NCI-H2081 treated with DMSO at 0.1 percent for 48 hours (cell line): Measurements from ENCODE around the gene LRRTM4.

ENCODE experiments used
- DNase-seq: peaks from one replicate; lab custom pipeline; 2025; lab: John Stamatoyannopoulos, UW

Gene LRRTM4

GRCh38 chr2:76985387-76986136, 536.6 kb downstream of the LRRTM4 start:
- no peak for DNase-seq

- no peak for DNase-seq
Measured at GRCh38 chr2:76984359-76984758, 537.8 kb downstream of the LRRTM4 start.

DNA sequence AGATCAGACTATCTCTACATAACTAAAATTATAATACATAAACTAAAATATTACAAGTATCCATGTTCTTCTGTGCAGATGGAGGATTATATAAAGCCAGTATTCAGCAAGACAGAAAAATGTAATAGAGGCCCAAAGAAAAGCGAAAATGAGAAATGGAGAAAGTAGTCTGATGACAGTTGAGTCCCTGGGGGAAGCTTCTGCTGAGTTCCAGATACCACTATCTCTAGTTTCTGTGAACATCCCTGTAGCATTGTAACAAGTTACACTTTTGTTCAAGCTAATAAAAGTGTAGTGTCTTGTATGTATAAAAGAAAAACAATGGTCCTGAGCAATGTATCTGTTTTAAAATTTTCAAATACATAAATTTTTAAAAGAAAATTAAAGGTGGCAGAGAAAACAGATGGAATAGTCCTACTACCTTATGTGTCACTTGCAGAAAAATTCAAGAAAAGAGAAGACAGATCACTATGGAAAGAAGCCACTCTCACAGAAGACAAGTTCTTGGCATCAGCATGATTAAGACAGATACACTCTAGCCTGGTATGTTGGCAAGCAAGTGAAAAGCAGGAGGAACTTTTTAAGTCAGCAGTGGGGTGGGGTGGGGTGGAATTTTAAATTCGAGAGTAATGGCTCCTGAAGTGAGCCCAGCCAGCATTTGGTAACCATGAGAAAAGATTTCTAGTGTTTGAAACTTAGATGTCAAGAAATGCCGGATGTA, 541.9 kb downstream of the LRRTM4 start:
- no peak for DNase-seq

DNA sequence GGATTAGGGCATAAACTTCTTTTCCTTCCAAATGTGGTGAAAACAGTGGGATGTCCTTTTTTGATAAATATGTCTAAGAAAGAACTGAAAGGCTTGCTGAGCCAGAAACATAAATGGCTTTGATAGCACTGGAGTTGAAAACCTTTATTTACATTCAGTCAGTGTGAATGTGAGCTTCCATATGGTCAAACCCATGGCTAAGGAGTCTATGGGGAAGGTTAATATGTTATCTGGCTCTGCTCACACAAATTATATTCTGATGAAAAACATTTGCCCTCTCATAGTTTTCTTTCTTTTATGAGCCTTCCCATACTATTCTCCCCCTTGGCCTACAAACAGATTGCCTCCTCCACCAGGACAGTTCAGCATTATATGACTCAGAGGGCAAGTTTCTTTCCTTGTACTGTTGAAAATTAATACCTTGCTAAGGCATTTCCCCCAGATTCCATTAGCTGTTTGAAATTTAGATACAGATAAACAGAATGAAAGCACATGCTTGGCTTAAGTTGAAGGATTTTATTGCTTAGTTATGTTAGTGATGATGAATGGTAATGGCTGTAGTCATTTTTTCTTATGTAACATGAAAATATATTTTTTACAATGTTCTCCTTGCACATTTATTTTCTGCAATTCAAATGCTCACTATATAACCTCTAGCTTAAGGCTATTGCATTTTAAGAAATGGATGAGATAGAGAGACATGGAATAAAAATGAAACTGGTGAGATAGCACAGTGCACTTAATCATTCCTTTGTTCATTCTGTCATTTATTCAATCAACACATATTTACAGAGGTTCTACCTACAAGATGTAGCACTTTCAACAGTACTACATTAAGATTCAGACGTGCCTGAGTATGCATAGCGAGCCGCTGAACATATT, 544.1 kb downstream of the LRRTM4 start:
- no peak for DNase-seq

- no peak for DNase-seq
Measured at GRCh38 chr2:76975752-76976151, 546.4 kb downstream of the LRRTM4 start.

DNA sequence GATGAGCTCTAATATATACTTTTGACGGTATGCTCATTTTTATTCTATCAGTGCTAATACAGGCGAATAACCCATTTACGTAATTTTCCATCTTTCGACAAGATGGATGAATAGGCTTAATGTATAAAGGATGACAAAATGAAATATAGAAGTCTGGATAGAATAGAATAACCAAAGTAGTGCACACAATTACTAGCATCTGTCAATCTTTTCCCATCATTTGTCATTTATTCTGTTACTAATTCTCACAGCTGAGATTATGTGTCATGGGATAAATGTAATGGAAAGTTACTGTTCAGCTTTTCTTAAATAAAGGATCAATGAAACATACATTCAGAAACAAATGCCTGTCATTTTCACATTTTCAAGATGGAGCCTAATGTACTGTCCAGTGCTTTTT, 548.6 kb downstream of the LRRTM4 start:
- no peak for DNase-seq

GRCh38 chr2:76965772-76966171, 556.4 kb downstream of the LRRTM4 start:
- no peak for DNase-seq

DNA sequence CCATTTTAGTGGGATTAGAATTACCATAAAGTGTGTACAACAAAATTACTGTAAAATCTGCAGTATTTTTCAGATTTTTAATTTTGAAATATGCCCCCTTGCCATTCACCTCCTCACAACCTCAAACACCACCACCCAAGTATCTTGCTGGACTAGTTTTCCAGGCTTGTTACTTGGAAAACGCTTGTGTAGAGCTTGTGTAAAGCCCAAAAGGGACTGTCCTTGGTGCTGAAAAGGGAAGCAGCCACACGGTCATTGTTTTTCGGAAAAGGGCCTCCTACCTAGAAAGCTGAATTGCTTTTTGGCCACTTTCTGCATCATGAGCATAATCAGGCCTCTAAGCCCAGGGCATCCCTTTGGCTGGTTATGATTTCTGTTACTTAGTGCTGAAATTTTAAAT, 563.4 kb downstream of the LRRTM4 start:
- DNase-seq: no peak

GRCh38 chr2:76953733-76954347, 568.3 kb downstream of the LRRTM4 start:
- DNase-seq: peak; percentile 33

DNA sequence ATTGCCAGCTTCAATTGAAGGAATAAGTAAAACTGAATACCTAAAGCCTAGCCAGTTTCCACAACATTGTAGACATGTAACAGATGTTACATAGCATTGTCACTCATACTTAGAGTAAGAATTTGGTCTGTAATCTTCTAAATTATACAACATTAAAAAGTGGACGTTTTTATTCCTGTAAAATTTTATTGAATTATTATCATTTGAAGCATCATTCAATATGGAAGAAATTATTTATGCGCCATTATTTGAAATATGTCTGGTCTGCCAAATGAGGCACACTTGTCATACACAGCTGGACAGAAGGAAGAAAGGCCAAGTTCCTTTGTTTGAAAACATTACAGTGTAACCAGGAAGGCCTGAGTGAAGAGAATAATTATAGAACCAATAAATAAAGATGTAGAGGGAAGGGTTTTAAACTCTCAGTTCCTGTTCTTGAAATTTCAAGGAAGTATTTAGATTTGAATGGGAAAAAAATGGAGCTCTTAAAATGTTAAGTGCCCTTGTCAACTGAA, 575.5 kb downstream of the LRRTM4 start:
- no peak for DNase-seq

DNA sequence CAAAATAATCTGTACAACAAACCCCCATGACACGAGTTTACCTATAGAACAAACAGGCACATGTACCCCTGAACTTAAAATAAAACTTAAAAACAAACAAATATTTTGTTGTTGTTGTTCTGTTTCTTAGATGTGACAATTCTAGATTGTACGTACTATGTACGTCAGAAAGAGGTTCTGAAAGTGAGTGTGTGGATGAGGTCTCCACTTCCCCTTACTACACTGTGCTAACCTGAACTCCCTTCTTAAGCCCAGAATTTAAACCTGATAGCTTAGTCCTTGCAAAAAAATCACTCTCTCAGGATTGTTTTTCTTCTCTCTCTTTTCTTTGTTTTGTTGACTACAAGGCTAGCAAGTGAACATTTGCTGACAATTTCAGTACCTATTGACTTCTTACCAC, 581.6 kb downstream of the LRRTM4 start:
- no peak for DNase-seq

DNA sequence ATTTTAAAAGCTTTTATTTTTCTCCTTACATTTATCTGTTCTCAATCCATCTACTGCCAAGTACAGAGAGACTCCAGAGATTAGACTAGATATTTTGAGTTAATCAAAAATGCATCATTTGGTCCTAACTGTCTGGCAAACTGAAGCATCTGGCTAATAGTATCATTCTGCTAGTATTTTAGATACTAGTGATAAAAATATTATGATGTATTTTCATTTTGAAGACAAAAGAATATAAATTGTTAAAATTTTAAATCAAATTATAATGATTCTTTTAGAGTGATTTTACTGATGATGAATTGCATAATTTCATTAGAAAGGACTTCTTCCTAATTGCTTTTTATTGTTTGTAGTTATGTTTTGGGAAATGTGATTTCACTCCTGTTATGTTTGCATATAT, 584.0 kb downstream of the LRRTM4 start:
- DNase-seq: no peak

DNA sequence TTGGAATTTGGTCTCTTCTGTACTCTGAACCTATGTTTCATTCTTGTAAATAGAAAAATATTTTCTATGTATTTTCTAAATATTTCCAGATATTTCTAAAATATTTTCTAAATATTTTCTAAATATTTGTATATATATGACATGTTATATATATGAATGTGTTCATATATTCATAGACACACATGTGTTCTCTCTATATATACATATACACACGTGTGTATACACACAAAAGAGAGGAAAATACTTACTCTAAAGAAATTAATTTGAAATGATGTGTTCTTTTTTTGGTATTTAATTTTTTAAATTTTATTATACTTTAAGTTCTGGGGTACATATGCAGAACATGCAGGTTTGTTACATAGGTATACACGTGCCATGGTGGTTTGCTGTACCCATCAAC, 589.6 kb downstream of the LRRTM4 start:
- DNase-seq: no peak

DNA sequence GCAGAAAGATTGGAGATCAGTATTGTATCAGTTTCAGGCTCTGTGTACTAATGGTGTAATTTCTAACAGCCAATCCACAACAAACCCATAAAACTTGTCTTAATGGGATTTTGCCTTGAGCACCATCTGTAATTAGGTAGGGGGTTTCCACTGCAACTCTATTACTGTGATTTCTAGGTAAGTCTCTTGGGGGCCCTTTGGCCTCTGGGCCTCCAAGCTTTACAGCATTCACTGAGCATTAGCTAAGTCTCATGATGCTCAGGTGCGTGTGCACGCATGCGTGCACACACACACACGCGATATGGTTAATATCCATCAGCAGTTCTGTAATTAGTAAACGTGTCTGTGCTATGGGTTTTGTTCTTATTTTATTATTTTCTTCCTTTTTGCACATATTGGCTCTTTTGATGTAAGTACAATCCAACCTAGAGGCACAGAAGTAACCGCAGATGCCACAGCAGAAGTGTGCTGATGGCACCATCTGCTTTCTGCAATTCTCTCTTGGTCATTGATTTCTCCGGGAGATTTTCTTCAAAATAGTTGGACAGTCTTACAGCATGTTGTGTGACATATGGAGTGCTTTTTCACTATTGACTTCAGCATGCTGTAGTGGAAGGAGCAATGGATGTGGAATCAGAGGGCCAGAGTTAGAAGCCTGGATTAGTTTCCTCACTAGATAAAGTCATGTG, 592.0 kb downstream of the LRRTM4 start:
- no peak for DNase-seq

- DNase-seq: no peak
Measured at GRCh38 chr2:76928026-76928425, 594.1 kb downstream of the LRRTM4 start.

- no peak for DNase-seq
Measured at GRCh38 chr2:76921006-76921405, 601.2 kb downstream of the LRRTM4 start.

- no peak for DNase-seq
Measured at GRCh38 chr2:76895469-76895868, 626.7 kb downstream of the LRRTM4 start.

DNA sequence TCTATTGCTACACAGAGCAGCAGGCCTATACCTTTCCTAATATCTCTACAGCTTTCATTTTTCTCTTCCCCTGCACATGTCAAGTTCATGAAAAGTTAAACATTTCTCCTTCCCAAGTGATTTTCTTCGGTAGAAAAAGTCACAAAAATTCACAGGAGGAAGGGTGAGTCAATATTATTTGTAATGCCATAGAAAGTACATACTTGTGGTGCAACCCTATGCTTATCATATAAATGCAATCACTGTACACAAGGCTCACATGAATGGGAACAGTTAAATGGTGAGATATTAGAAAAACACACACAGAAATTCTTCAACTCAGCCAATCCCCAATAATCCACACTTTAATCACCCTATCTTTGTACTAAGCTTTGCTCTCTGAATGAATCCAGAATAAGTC, 651.6 kb downstream of the LRRTM4 start:
- DNase-seq: no peak

GRCh38 chr2:76870011-76870410, 652.2 kb downstream of the LRRTM4 start:
- no peak for DNase-seq

- DNase-seq: no peak
Measured at GRCh38 chr2:76867854-76868253, 654.3 kb downstream of the LRRTM4 start.

DNA sequence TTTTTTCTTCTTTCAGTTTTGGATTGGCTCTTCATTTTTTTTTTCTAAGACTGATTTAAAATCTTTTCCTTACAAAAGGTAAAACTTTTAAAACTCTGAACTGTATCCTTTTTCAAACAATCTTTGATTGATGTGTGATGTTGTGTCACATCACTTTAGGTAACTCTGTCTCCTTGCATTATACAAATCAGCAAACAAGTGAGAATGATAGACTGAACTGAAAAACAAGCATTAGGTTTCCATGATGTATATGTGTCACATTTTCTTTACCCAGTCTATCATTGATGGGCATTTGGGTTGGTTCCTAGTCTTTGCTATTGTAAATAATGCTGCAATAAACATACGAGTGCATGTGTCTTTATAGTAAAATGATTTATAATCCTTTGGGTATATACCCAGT, 655.7 kb downstream of the LRRTM4 start:
- DNase-seq: no peak
